Measurements from ENCODE around the gene LYZL2. TPM values are rescaled to one million over a fixed set of nuclear protein-coding genes. Genes with fewer than 3 reads are reported as not detected.

The LYZL2 gene
- total RNA-seq, 1 donor from 2014 or later: not detected

- Mint-ChIP-seq H3K4me1 (peaks cover 11% of the 10 kb centered on the region), H3K36me3 (ENCODE audit: low read depth) (no peaks in the 10 kb centered on the region), H3K27ac (ENCODE audit: unreplicated experiment) (no peak overlapping the region), H3K9me3 (no peaks in the 10 kb centered on the region), H3K27me3 (ENCODE audit: low read depth) (peaks cover 3% of the 10 kb centered on the region), H3K4me3 (no peak overlapping the region)
- TF ChIP-seq CTCF (conservative IDR thresholded peaks at IDR 0.05): no peak
- DNase-seq (ENCODE audit: low read depth, low spot score): no peak
Observed at GRCh38 chr10:30586828-30587227, 42.7 kb downstream of the LYZL2 start.

- no peak for TF ChIP-seq CTCF (conservative IDR thresholded peaks at IDR 0.05)
- no peak for DNase-seq (ENCODE audit: low read depth, low spot score)
- Mint-ChIP-seq H3K9me3 (no peaks in the 10 kb centered on the region), H3K4me1 (peaks cover 23% of the 10 kb centered on the region), H3K36me3 (ENCODE audit: low read depth) (no peaks in the 10 kb centered on the region), H3K27ac (ENCODE audit: unreplicated experiment) (no peak overlapping the region), H3K27me3 (ENCODE audit: low read depth) (no peaks in the 10 kb centered on the region), H3K4me3 (no peak overlapping the region)
Observed at GRCh38 chr10:30583778-30584415, 45.7 kb downstream of the LYZL2 start.

- no peaks in the 10 kb centered on the region for H3K27me3 Mint-ChIP-seq (ENCODE audit: low read depth)
- peaks cover 25% of the 10 kb centered on the region for H3K4me1 Mint-ChIP-seq
- no peak overlapping the region for H3K27ac Mint-ChIP-seq (ENCODE audit: unreplicated experiment)
- TF ChIP-seq CTCF (conservative IDR thresholded peaks at IDR 0.05): peak; percentile 82
- no peaks in the 10 kb centered on the region for H3K36me3 Mint-ChIP-seq (ENCODE audit: low read depth)
- peak; percentile 35 for DNase-seq (ENCODE audit: low read depth, low spot score)
- H3K9me3 Mint-ChIP-seq: no peaks in the 10 kb centered on the region
- no peak overlapping the region for H3K4me3 Mint-ChIP-seq
Observed at GRCh38 chr10:30581779-30582380, 47.7 kb downstream of the LYZL2 start.

- H3K27ac Mint-ChIP-seq (ENCODE audit: unreplicated experiment): no peak overlapping the region
- no peaks in the 10 kb centered on the region for H3K27me3 Mint-ChIP-seq (ENCODE audit: low read depth)
- no peak overlapping the region for H3K4me3 Mint-ChIP-seq
- H3K36me3 Mint-ChIP-seq (ENCODE audit: low read depth): no peaks in the 10 kb centered on the region
- DNase-seq (ENCODE audit: low read depth, low spot score): no peak
- no peaks in the 10 kb centered on the region for H3K9me3 Mint-ChIP-seq
- peaks cover 25% of the 10 kb centered on the region for H3K4me1 Mint-ChIP-seq
- no peak for TF ChIP-seq CTCF (conservative IDR thresholded peaks at IDR 0.05)
Observed at GRCh38 chr10:30580676-30581075, 48.9 kb downstream of the LYZL2 start.

- no peak for TF ChIP-seq CTCF (conservative IDR thresholded peaks at IDR 0.05)
- H3K27me3 Mint-ChIP-seq (ENCODE audit: low read depth): no peaks in the 10 kb centered on the region
- no peak overlapping the region for H3K4me3 Mint-ChIP-seq
- no peak for DNase-seq (ENCODE audit: low read depth, low spot score)
- H3K36me3 Mint-ChIP-seq (ENCODE audit: low read depth): no peaks in the 10 kb centered on the region
- H3K9me3 Mint-ChIP-seq: no peaks in the 10 kb centered on the region
- H3K4me1 Mint-ChIP-seq: peaks cover 25% of the 10 kb centered on the region
- no peak overlapping the region for H3K27ac Mint-ChIP-seq (ENCODE audit: unreplicated experiment)
Observed at GRCh38 chr10:30580241-30580640, 49.3 kb downstream of the LYZL2 start.

Data from neural crest cell (in vitro differentiated cells).